Sigmoid colon (tissue), 7 donors: ENCODE results near the gene RAB11FIP5. TPM values are rescaled to one million over a fixed set of nuclear protein-coding genes. Genes with fewer than 3 reads are reported as not detected.

ENCODE experiments used
- DNase-seq: peaks from one replicate; pipeline ENCODE4 v3.0.0-alpha.2; 2019
- H3K27ac ChIP-seq, 4 donors: fragments of 200-600 bp; sonication (generic); one replicate each; pipeline ENCODE4 v1.5.1; 2016 to 2019; ENCODE audit warnings: mild to moderate bottlenecking in 1 of 4
- H3K27me3 ChIP-seq, 3 donors: fragments of 200-600 bp; sonication (generic); one replicate each; pipeline ENCODE4 v1.5.1; 2019; ENCODE audit warnings: mild to moderate bottlenecking in 1 of 3
- H3K36me3 ChIP-seq, 4 donors: fragments of 200-600 bp; sonication (generic); one replicate each; pipeline ENCODE4 v1.5.1; 2016 to 2019
- H3K4me1 ChIP-seq, 4 donors: fragments of 200-600 bp; sonication (generic); one replicate each; pipeline ENCODE4 v1.5.1; 2017 to 2019
- H3K4me3 ChIP-seq, 4 donors: fragments of 200-600 bp; sonication (generic); one replicate each; pipeline ENCODE4 v1.5.1; 2017 to 2019; ENCODE audit warnings: mild to moderate bottlenecking in 2 of 4, moderate library complexity in 1 of 4
- H3K9me3 ChIP-seq, 4 donors: fragments of 200-600 bp in 3 of 4; sonication (generic) in 3 of 4; one replicate each; pipeline versions ENCODE4 v1.5.1 to v1.6.1; 2013 to 2019
- CTCF ChIP-seq, 4 experiments: fragments of 450-650 bp in 3 of 4; fragments of 200-600 bp in 1 of 4; IDR thresholded peaks; one replicate each; pipeline ENCODE4 v1.5.1; 2016 to 2019; ENCODE audit warnings: antibody characterized with exemption in 4 of 4, mild to moderate bottlenecking in 3 of 4, moderate library complexity in 2 of 4
- EP300 ChIP-seq, 4 donors: sonication (generic); formaldehyde crosslinking; IDR thresholded peaks; one replicate each; pipeline ENCODE4 v1.6.1; 2017; ENCODE audit warnings: antibody characterized with exemption in 4 of 4
- POLR2A ChIP-seq, 2 donors: fragments of 450-650 bp; IDR thresholded peaks; one replicate each; pipeline ENCODE4 v1.6.1; 2016; ENCODE audit warnings: antibody characterized with exemption in 2 of 2, mild to moderate bottlenecking in 2 of 2, moderate library complexity in 2 of 2
- POLR2AphosphoS5 ChIP-seq, 4 donors: sonication (generic); formaldehyde crosslinking; IDR thresholded peaks; one replicate each; pipeline ENCODE4 v1.6.1; 2017; ENCODE audit warnings: antibody characterized with exemption in 4 of 4
- WGBS, 2 donors: extraction: QIAGEN DNeasy Blood & Tissue Kit; methylation state at CpG; one replicate each; pipeline ENCODE4 v1.1.7; 2013; 5-methylcytosine and 5-hydroxymethylcytosine counted together
- intact Hi-C: fragments of 100-400 bp; cut with DNase I; formaldehyde crosslinking; loops from one replicate; pipeline ENCODE4 v1.15.1; 2023
- polyA plus RNA-seq, 3 donors: library from polyadenylated mRNA; stranded (reverse); fragments of 200-250 nt; gene quantifications; one replicate each; pipeline ENCODE4 v1.2.3, GENCODE V29; 2013
- total RNA-seq, 4 donors: library from RNA; depleted of rRNA; stranded (reverse); fragments of >200 nt; gene quantifications; one replicate each; pipeline ENCODE4 v1.1.0, GENCODE V29; 2016
- donor health status: healthy with polysubstance abuse.
- donor health status: Bipolar disorder and iron deficiency.
- donor health status: healthy.

Gene RAB11FIP5
- total and polyA plus RNA-seq, 7 donors: 9.6 to 24.4 (median 13.9) TPM

DNA sequence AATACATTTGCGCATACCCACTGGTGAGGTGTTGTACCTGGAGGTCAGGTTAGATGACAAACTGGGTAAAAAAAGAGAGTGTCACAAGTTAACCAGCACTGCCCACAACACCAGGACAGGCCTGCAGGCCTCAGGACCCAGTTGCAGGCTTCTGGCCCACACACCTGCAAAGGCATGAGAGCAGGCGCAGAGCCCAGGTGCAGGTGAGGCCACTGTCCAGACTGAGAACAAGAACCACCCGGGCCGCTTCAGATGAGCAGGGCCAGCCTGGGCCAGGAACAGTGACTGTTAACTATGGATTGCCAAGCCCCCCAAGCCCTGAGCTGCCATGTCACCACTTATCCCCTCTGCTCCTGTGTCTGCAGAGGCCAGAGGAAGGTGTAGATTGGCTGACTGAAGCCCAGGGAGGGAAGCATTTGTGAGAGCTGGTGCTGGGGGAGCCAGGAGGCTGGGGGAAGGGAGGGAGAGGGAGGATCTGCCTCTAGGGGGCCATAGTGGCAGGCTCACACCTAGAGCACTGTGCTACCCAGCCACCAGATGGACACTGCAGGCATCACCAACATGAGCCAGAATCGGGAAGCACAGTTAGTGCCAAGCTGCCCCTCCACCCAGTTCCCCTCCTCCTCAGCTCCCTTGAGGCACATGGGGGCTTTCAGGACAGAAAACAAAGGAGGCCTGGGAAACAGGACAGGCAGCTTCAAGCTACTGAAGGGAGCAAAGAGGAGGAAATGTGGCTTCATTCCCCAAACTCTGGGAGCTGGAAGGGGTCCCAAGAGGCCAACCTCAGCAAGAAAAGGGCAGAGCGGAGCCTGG, 76.6 kb downstream of the RAB11FIP5 start:
- 92 to 93% methylated on average over 6 of the region's 6 CpGs for WGBS, 2 donors
- intact Hi-C loops: no loop called here
- Histone ChIP-seq H3K4me1 (no peaks in the 10 kb centered on the region), H3K4me3 (no peak overlapping the region), H3K36me3 (peaks cover 0 to 10% (median 2%) of the 10 kb centered on the region in 4 donors), H3K27ac (no peak overlapping the region), H3K27me3 (no peaks in the 10 kb centered on the region), H3K9me3 (no peaks in the 10 kb centered on the region)
- DNase-seq: no peak
- TF ChIP-seq POLR2A (IDR thresholded peaks at IDR 0.05): no peak

- Histone ChIP-seq H3K27ac (no peak overlapping the region), H3K4me1 (no peaks in the 10 kb centered on the region), H3K36me3 (no peaks in the 10 kb centered on the region), H3K27me3 (no peaks in the 10 kb centered on the region), H3K4me3 (no peak overlapping the region), H3K9me3 (no peaks in the 10 kb centered on the region)
- DNase-seq: no peak
- intact Hi-C loops: no loop called here
- no peak for TF ChIP-seq EP300 (IDR thresholded peaks at IDR 0.05)
- no peak for TF ChIP-seq POLR2A (IDR thresholded peaks at IDR 0.05)
- TF ChIP-seq POLR2AphosphoS5 (IDR thresholded peaks at IDR 0.05): no peak
- no peak for TF ChIP-seq CTCF (IDR thresholded peaks at IDR 0.05)
- WGBS, 2 donors: 93 to 94% methylated on average over 7 of the region's 7 CpGs
These were observed 77.9 kb downstream of the RAB11FIP5 start for GRCh38 chr2:73034661-73035375.

GRCh38 chr2:73033766-73034381, 78.9 kb downstream of the RAB11FIP5 start:
- intact Hi-C loops: no loop called here
- no peak overlapping the region for H3K27ac ChIP-seq
- H3K27me3 ChIP-seq: no peaks in the 10 kb centered on the region
- peaks cover 0 to 3% (median 0%) of the 10 kb centered on the region in 4 donors for H3K36me3 ChIP-seq
- no peak overlapping the region for H3K4me3 ChIP-seq
- 60 to 82% methylated on average over 5 of the region's 5 CpGs for WGBS, 2 donors
- no peak for TF ChIP-seq EP300 (IDR thresholded peaks at IDR 0.05)
- TF ChIP-seq CTCF (IDR thresholded peaks at IDR 0.05): no peak
- TF ChIP-seq POLR2AphosphoS5 (IDR thresholded peaks at IDR 0.05): no peak
- no peak for TF ChIP-seq POLR2A (IDR thresholded peaks at IDR 0.05)
- no peaks in the 10 kb centered on the region for H3K9me3 ChIP-seq
- no peaks in the 10 kb centered on the region for H3K4me1 ChIP-seq
- DNase-seq: no peak

GRCh38 chr2:73033142-73033765, 79.5 kb downstream of the RAB11FIP5 start:
- TF ChIP-seq EP300 (IDR thresholded peaks at IDR 0.05) (no peak), CTCF (IDR thresholded peaks at IDR 0.05) (no peak), POLR2AphosphoS5 (IDR thresholded peaks at IDR 0.05) (no peak)
- Histone ChIP-seq H3K27ac (no peak overlapping the region), H3K36me3 (peaks cover 0 to 3% (median 0%) of the 10 kb centered on the region in 4 donors), H3K9me3 (no peaks in the 10 kb centered on the region), H3K4me3 (no peak overlapping the region), H3K27me3 (no peaks in the 10 kb centered on the region), H3K4me1 (no peaks in the 10 kb centered on the region)
- no peak for DNase-seq
- 75 to 92% methylated on average over 1 of the region's 1 CpG for WGBS, 2 donors
- intact Hi-C loops: no loop called here

DNA sequence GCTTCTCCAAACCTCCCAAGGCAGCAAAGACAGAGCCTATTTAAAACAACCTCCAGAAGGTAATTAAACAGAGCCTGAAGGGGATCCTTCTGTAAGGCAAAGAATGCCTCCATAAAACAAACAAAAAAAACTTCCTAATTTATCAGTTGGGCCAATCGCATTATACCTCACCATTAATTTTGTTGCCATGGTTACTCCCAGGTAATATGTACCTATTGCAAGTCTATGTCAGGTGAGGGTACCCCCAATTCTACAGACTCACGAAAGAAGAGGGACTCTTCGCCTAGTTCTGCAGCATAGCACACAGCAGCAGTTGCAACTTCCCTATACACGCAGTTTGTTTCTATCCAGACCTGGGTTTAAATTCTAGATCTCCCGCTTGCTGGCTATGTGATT, 80.0 kb downstream of the RAB11FIP5 start:
- 34 to 81% methylated on average over 5 of the region's 5 CpGs for WGBS, 2 donors
- Histone ChIP-seq H3K27me3 (no peaks in the 10 kb centered on the region), H3K36me3 (peaks cover 0 to 3% (median 0%) of the 10 kb centered on the region in 4 donors), H3K4me1 (no peaks in the 10 kb centered on the region), H3K9me3 (no peaks in the 10 kb centered on the region), H3K27ac (no peak overlapping the region), H3K4me3 (no peak overlapping the region)
- intact Hi-C loops: no loop called here
- DNase-seq: no peak
- TF ChIP-seq EP300 (IDR thresholded peaks at IDR 0.05) (no peak), CTCF (IDR thresholded peaks at IDR 0.05) (no peak), POLR2A (IDR thresholded peaks at IDR 0.05) (no peak)
